ENCODE results near the gene CDC42SE2.

Gene CDC42SE2

DNA sequence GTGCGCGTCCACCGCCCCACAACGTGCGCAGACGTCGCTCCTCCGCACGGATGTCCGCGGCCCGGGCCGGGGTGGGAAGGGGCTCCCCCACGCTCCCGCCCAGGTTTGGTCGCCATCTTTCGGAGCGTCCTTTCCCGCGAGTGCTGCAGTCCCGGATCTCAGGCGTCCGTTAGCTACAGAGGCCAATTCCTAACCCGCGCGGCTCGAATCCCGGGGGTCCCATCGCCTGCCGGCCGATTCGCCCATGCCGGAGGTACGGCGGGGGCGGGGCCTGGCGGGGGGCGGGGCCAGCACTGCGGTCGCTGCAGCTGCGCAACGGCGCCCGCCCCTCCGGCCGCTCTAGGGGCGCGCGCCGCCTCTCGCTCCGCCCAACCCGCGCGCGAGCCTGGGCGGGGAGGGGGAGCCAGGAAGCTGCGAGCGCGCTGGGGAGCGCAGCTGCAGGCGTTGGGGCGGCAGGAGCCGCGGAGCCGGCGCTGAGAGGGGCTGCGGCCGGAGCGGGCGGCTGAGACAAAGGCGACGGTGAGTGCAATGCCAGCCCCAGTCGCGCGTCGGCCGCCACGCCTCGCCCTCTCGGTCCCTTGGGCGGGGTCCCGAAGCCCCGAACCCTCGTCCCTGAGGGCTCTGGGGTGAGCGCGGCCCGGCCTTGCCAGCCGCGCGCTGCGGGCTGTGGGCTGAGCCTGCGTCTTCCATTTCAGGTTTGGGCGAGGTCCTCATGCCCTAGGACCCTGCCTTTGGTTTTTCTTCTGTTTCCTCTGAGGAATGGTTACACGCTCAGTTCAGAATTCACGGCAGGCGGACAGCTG lies at the start of gene CDC42SE2:
CDC42SE2 (plus strand) TSS at position 406 of the 803 bp plus-strand sequence. CDS start 95,441 bp downstream, outside the sequence.
- in situ Hi-C loops (cut with MboI; ENCODE audit: low sequenced_read_pairs) = no loop called here

DNA sequence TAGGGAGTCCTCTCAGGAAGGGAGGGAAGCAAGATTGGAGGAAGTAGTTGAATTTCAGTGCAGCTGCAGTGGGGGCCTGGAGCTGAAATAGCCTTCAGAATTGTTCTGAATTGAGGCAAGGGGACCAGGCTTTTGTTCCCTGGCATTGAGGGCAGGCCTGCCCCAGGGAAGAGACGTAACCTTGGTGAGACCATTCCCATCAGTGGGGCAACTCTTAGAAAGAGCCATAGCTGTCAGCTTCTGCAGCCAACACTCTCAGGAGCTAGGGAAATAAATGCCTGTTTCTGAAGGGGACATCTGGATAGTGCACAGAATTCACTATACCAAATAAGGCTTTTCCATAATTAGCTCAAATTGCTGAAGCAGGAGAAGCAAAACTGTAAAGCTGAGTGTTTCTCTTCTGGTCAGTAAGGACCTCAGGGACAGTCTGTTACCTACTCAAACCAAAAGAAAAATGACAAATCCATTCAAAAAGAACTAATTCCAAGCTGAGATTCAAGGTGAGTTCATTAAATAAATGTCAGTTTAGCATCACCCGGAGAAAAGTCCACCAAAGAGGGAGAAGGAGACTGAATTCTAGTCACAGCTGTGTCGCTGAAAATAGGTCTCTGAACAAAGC lies 49.1 kb upstream of the CDC42SE2 start:
- in situ Hi-C loops (cut with MboI; ENCODE audit: low sequenced_read_pairs) = no loop called here

GRCh38 chr5:131217791-131218190 lies 46.1 kb upstream of the CDC42SE2 start:
- in situ Hi-C loops (cut with MboI; ENCODE audit: low sequenced_read_pairs) = no loop called here

DNA sequence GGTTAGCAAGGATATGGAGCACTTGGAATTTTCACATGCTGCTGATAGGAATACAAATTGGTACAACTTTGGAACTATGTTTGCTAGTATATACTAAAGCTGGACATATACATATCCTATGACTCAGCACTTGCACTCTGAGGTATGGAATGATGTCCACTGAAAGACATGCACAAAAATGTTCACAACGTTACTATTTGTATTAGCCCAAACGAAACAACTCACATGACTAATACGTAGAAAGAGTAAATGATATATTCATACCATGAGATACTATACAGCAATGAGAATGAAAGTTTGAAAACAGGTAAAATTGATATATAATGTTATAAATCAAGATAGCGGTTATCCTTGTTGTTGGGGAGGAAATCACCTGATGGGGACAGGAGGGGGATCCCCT lies 45.5 kb upstream of the CDC42SE2 start:
- in situ Hi-C loops (cut with MboI; ENCODE audit: low sequenced_read_pairs) = no loop called here

DNA sequence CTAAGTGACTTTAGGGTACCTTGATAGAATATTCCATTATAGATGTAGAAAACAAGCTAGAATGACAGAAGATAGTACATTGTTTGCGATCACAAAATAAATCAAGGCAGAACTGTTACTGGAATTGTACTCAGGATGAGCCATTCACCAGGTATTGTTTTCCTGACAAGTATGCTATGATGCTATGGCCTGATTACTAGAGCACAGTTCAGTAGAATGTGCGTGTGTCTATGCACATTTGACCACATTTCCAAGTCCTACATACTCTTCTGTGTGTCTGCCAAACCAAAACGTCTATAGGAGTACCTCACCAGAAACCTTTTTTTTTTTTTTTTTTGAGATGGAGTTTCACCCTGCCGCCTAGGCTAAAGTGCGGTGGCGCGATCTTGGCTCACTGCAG lies 43.3 kb upstream of the CDC42SE2 start:
- in situ Hi-C loops (cut with MboI; ENCODE audit: low sequenced_read_pairs) = no loop called here

GRCh38 chr5:131221008-131221703 lies 42.7 kb upstream of the CDC42SE2 start:
- in situ Hi-C loops (cut with MboI; ENCODE audit: low sequenced_read_pairs) = no loop called here

DNA sequence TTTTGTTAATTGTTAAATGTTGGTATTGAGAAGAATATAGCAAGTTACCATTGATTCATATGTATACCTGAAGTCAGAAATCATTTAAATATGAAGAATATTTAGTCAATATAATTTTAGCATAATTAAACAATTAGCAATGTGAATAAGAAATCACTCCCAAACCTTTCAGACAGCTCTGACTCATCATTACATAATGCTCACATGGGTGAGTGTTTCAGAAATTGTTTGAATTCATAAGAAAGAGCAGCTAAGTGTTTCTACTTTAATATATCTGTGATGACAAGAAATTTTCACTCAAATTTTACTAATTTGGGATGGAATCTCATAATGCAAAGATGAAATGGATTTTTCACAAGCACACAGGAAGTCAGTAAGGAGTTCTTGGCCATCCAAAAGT lies 42.0 kb upstream of the CDC42SE2 start:
- in situ Hi-C loops (cut with MboI; ENCODE audit: low sequenced_read_pairs) = no loop called here

- in situ Hi-C loops (cut with MboI; ENCODE audit: low sequenced_read_pairs) = no loop called here
Measured at GRCh38 chr5:131222731-131223130, 41.1 kb upstream of the CDC42SE2 start.

- in situ Hi-C loops (cut with MboI; ENCODE audit: low sequenced_read_pairs) = no loop called here
Measured at GRCh38 chr5:131223751-131224386, 40.0 kb upstream of the CDC42SE2 start.

DNA sequence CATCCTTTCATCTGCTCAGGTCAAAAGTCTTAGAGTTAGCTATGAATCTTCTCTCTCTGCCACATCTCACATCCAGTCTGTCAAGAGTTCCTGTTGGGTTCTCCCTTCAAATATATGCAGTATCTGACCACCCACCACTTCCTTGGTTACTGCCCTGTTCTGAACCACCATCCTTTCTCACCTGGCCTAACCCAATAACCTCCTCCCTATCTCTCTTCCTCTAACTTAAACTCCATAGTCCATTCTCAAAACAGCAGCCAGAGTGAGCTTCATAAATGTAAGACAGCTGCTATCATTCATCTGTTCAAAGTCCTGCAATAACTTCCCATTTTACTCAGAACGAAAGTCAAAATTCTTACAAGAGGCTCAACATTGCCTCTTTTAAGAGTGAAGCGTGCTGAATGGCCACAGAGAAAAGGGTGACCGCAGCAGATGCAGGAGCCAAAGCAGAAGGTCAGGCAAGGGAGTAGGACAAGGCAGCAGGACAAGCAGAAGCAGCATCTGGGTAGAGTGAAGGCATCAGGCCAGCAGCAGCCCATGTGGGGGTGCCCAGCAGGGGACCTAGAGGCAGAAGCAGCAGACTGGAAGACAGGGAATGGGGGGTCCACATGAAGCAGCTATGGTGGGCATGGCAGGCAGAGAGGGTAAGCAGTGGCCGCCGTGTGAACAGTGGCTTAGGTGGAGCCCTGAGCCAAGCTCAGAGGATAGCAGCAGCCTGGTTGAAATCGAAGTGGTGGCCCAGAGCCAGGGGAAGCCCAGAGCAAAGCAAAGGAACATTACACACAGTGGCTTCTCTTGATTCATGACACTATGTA lies 39.3 kb upstream of the CDC42SE2 start:
- in situ Hi-C loops (cut with MboI; ENCODE audit: low sequenced_read_pairs) = no loop called here

DNA sequence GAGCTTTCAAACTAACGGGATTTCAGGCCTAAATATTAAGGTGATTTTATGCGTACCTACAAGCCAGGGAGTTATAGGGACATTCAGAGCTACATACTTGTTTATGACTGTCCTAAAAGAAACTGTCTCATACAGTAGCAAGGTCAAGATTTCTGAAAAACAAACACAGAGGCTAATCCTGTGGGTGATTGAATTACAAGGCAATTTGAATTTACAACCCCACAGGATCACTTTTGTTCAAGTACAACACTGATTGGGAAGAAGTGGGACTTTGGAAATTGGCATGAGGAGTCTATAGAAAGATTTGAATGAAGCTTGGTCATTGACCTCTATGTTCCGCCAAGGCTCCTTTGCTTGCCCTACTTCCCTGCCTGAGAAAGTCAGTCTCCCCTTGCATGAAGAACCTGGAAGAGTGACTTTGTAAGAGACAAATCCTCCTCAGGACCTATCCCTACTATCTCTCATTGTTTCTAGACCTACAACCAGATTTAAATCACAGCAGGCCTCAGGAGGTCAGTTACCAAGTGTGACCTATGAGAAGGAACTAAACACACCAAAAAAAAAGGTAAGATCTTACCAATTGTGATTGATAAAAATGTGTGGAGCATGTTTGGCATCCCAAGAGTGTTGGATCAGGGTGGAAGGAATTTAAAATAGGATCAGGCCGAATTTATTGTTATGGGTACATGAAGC lies 38.4 kb upstream of the CDC42SE2 start:
- in situ Hi-C loops (cut with MboI; ENCODE audit: low sequenced_read_pairs) = no loop called here

- in situ Hi-C loops (cut with MboI; ENCODE audit: low sequenced_read_pairs) = no loop called here
Measured at GRCh38 chr5:131226899-131227298, 37.0 kb upstream of the CDC42SE2 start.

DNA sequence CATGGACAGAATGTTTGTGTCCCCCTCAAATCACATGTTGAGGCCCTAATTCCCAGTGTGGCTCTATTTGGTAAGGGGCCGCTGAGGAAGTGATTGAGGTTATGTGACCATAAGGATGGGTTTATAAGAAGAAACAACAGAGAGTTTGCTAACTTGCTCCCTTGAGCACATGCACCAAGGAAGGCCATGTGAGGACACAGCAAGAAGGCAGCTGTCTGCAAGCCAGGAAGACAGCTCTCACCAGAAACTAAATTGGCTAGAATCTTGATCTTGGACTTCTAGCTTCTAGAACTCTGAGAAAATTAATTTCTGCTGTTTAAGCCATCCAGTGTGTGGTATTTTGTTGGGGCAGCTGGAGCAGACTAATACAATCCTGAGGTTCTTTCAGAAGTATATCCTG lies 35.2 kb upstream of the CDC42SE2 start:
- in situ Hi-C loops (cut with MboI; ENCODE audit: low sequenced_read_pairs) = no loop called here

GRCh38 chr5:131229623-131230022 lies 34.2 kb upstream of the CDC42SE2 start:
- in situ Hi-C loops (cut with MboI; ENCODE audit: low sequenced_read_pairs) = no loop called here

DNA sequence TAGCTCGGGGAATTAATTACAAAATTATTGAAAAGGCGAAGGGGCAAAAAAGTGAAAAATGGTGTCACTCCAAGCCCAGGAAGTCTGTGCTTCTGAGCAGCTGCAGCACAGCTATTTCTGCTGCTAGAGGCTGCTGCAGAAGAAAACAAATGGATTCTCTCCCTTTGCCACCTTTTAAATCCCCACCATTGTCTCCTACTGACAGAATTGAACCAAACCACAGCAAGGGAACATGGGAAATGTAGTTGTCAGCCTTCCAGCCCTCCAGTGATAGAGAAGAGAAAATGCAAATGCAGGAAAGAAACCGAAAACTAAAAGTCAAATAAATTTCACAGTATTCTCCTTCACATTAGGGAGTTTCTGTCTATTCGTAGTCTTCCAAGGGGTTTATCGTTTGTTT lies 33.4 kb upstream of the CDC42SE2 start:
- in situ Hi-C loops (cut with MboI; ENCODE audit: low sequenced_read_pairs) = no loop called here

GRCh38 chr5:131239686-131240085 lies 24.2 kb upstream of the CDC42SE2 start:
- in situ Hi-C loops (cut with MboI; ENCODE audit: low sequenced_read_pairs) = no loop called here

DNA sequence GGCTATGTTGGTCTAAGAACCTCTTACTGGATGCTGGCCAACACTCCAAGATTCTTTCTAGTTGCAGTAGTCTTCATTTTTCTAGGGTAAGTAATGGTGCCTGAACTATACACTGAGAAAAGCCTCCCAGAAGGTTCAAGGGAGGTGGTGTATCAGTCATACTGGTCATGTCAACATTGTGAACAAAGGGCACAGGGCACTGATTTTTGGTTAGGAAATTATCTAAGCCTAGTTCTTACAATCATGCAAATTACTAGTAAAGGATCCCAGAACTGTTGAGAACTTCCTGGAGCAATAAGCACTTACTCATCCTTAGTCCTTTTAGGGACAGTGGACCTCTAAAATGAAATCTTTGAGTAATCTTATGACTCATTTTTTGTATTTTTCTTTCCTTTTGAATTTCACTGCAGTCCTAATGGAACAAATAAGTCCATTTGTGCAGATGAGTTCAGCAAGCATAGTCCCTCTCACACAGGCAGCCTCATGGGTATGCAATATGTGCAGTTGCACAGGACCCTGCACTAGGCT lies 21.1 kb upstream of the CDC42SE2 start:
- in situ Hi-C loops (cut with MboI; ENCODE audit: low sequenced_read_pairs) = no loop called here

GRCh38 chr5:131245312-131245711 lies 18.5 kb upstream of the CDC42SE2 start:
- in situ Hi-C loops (cut with MboI; ENCODE audit: low sequenced_read_pairs) = no loop called here

DNA sequence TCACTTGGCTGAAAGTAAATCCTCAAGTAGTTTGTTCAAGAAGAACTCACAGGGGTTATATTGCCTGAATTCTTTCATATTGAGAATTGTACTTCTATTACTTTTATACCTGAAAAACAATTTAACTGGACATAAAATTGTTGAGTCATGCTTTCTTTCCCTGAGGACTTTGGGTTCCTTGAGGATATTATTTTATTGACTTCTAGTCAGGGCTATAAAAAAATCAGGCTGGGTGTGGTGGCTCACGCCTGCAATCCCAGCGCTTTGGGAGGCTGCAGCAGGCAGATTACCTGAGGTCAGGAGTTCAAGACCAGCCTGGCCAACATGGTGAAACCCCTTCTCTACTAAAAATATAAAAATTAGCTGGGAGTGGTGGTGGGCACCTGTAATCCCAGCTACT lies 17.9 kb upstream of the CDC42SE2 start:
- in situ Hi-C loops (cut with MboI; ENCODE audit: low sequenced_read_pairs) = no loop called here

- in situ Hi-C loops (cut with MboI; ENCODE audit: low sequenced_read_pairs) = no loop called here
Measured at GRCh38 chr5:131246504-131246903, 17.3 kb upstream of the CDC42SE2 start.

All from HL-60/S4 (cell line).